Keratinocyte (primary cell): Measurements from ENCODE around the gene PROC.

ENCODE experiments used
- EZH2 ChIP-seq: IDR thresholded peaks from one replicate; pipeline ENCODE4 v1.6.1; 2012; ENCODE audit warnings: inconsistent platforms, mild to moderate bottlenecking, low read length, moderate library complexity
- TF ChIP-seq, protein P1 (sequence below), 3 experiments: IDR thresholded peaks in 1 of 3; conservative IDR thresholded peaks in 1 of 3; optimal IDR thresholded peaks in 1 of 3; 2 replicates in 2 of 3; 3 replicates in 1 of 3; pipeline versions ENCODE3 to v1.5.1; 2011; ENCODE audit warnings: low read length in 3 of 3, mild to moderate bottlenecking in 3 of 3, moderate library complexity in 2 of 3, control low read depth in 1 of 3, inconsistent platforms in 1 of 3; ENCODE audit not compliant: insufficient read depth in 2 of 3; ENCODE audit errors: extremely low read depth in 1 of 3

DNA sequence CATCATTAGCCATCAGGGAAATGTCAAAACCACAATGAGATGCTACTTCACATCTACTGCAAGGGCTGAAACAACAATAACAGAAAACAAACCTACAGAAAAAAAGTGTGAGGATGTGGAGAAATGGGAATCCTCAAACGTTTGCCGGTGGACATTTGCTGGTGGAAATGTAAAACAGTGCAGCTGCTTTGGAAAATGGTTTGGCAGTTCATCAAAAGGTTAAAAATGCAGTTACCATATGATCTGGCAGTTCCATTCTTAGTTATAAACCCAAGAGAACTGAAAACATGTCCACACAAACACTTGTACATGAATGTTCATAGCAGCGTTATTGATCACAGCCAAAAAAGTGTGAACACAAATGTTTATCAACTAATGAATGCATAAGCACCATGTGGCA, 44.2 kb downstream of the PROC start:
- TF ChIP-seq, protein P1, sequence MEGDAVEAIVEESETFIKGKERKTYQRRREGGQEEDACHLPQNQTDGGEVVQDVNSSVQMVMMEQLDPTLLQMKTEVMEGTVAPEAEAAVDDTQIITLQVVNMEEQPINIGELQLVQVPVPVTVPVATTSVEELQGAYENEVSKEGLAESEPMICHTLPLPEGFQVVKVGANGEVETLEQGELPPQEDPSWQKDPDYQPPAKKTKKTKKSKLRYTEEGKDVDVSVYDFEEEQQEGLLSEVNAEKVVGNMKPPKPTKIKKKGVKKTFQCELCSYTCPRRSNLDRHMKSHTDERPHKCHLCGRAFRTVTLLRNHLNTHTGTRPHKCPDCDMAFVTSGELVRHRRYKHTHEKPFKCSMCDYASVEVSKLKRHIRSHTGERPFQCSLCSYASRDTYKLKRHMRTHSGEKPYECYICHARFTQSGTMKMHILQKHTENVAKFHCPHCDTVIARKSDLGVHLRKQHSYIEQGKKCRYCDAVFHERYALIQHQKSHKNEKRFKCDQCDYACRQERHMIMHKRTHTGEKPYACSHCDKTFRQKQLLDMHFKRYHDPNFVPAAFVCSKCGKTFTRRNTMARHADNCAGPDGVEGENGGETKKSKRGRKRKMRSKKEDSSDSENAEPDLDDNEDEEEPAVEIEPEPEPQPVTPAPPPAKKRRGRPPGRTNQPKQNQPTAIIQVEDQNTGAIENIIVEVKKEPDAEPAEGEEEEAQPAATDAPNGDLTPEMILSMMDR (optimal IDR thresholded peaks at IDR 0.05 in 1 of 3, IDR thresholded peaks at IDR 0.05 in 1 of 3, conservative IDR thresholded peaks at IDR 0.05 in 1 of 3; ENCODE audit: extremely low read depth in 1 of 3, insufficient read depth in 2 of 3, low read length in 3 of 3): no peak
- no peak for TF ChIP-seq EZH2
